Measurements from ENCODE around the gene FAAP100.

GRCh38 chr17:81574643-81574956 is 22.4 kb upstream of the FAAP100 start:
- TF ChIP-seq CTCF (IDR thresholded peaks at IDR 0.05) (no peak), POLR2A (IDR thresholded peaks at IDR 0.05) (no peak)
